T-helper 2 cell treated with Interferon-gamma antibody and Interleukin-4, amounts not matched to agents 5 μg/mL and 100 μg/mL, for 36 hours (primary cell): ENCODE data around the gene RPL34.
A peak's percentile ranks its signal among the peaks of the same experiment; 100 is the strongest.
"Not testable (repeated sequence)": the region's sequence is repeated elsewhere in the genome, so short reads cannot be mapped to it uniquely, and the experiment has no call there.

Experiments
- DNase-seq: peaks from one replicate; pipeline ENCODE4 v3.0.0; 2021; ENCODE audit warnings: low spot score
- H3K27ac Mint-ChIP-seq: one replicate; pipeline ENCODE4 v1.8.0; 2021; ENCODE audit warnings: mild to moderate bottlenecking, mixed read lengths
- H3K27me3 Mint-ChIP-seq: one replicate; pipeline ENCODE4 v1.8.0; 2021; ENCODE audit warnings: low read depth, mixed read lengths
- H3K36me3 Mint-ChIP-seq: one replicate; pipeline ENCODE4 v1.8.0; 2021; ENCODE audit warnings: low read depth, mixed read lengths
- H3K4me1 Mint-ChIP-seq: one replicate; pipeline ENCODE4 v1.8.0; 2021; ENCODE audit warnings: low read depth, mixed read lengths
- H3K4me3 Mint-ChIP-seq: one replicate; pipeline ENCODE4 v1.8.0; 2022; ENCODE audit warnings: mild to moderate bottlenecking, moderate library complexity, mixed read lengths
- H3K9me3 Mint-ChIP-seq: one replicate; pipeline ENCODE4 v1.8.0; 2021; ENCODE audit warnings: mixed read lengths

The RPL34 gene

DNA sequence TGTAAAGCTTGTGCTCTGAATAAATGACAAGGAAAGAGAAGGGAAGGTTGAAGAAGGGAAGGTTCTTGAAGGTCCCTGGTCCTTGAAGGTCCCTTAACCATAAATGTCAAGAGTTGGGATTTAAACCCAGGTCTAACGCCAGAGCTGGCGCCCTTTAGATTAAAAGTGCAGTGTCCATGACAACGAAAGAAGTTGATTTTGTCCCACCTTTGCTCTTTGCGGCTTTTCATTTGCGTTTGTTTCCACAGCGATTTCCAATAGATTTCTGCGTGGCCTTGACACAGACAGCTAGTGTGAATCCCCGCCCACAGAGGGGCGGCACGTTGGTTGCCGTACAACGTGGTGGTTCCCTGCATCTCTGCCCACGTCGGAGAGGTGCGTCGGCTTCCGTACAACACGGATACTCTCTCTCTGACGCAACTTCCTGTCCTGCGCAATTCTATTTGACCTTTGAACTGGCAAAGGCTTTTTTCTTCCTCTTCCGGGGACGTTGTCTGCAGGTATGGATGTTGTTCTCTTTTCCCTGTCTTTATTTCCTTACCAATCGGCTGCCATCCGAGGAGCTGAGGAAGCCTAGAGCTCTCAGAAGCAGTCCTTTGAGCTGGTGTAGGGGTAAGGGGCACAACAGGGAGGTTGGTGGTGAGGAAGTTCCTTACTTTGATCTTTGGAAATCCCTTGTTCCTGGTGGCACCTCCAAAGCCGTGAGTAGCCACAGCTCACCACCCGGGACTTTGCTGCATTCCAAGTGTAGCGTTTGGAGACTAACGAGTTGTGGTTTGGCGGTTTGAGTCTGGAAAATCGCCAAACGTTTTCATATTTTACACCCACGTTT, at the start of gene RPL34:
Gene RPL34, plus strand, starts transcription at position 476 of the 832 bp plus-strand sequence. CDS start 1,384 bp downstream, outside the sequence.
- Mint-ChIP-seq H3K27me3 (no peaks in the 10 kb centered on the region), H3K27ac (peak within 1 kb of the TSS; percentile 94), H3K4me1 (peaks cover 35% of the 10 kb centered on the region), H3K36me3 (peaks cover 58% of the 10 kb centered on the region), H3K9me3 (peaks cover 8% of the 10 kb centered on the region), H3K4me3 (peak within 1 kb of the TSS; percentile 96)
- DNase-seq = peak; percentile 97

DNA sequence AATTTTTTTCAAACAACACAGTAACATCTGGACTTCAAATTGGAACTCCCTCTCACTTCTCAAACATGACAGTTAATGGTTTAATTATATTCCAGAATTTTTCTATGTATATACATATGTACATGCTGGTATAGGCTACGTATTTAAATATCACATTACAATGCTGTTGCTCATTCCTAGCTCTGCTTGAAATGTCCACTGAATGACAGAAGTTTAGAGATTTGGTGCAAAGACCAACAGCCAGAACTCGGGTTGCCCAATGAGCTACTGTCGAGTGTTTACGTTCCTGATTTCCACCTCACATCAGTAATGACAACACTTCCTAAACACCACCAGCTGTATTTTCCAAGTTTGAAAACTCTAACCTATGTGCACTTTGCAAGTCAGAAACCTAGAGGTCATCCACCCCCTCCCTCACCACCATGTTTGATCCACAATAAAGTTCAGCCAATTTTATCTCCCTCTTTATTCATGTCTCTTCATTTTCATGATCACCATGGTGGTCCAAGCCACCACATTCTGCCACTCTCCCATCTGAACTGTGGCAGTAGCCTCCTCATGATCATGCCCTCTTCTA, 49.3 kb upstream of the RPL34 start:
- no peak overlapping the region for H3K27ac Mint-ChIP-seq
- H3K4me1 Mint-ChIP-seq = peaks cover 9% of the 10 kb centered on the region
- no peaks in the 10 kb centered on the region for H3K9me3 Mint-ChIP-seq
- H3K4me3 Mint-ChIP-seq = no peak overlapping the region
- no peak for DNase-seq
- peaks cover 2% of the 10 kb centered on the region for H3K36me3 Mint-ChIP-seq
- peaks cover 3% of the 10 kb centered on the region for H3K27me3 Mint-ChIP-seq

DNA sequence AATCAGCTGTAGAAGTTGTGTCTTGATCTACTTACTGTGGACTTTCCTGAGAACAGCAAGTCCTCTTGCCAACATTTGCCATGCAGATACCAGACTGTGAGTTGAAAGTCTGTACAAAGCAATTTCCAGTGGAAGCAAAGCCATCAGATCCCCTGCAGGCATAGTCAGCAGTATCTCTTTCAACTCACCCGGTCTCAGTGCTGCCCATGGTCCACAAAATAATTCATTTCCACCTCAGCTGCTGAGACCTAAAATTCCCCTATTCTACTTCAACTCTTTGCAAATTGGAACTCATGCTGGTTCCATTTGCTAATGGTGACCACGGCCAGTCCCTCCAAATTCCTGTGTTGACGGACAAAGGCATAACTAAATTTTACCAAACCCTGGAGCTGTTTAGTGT, 46.0 kb upstream of the RPL34 start:
- peaks cover 3% of the 10 kb centered on the region for H3K27me3 Mint-ChIP-seq
- H3K9me3 Mint-ChIP-seq = no peaks in the 10 kb centered on the region
- H3K4me3 Mint-ChIP-seq = no peak overlapping the region
- peaks cover 8% of the 10 kb centered on the region for H3K4me1 Mint-ChIP-seq
- H3K36me3 Mint-ChIP-seq = peaks cover 2% of the 10 kb centered on the region
- H3K27ac Mint-ChIP-seq = no peak overlapping the region
- no peak for DNase-seq

DNA sequence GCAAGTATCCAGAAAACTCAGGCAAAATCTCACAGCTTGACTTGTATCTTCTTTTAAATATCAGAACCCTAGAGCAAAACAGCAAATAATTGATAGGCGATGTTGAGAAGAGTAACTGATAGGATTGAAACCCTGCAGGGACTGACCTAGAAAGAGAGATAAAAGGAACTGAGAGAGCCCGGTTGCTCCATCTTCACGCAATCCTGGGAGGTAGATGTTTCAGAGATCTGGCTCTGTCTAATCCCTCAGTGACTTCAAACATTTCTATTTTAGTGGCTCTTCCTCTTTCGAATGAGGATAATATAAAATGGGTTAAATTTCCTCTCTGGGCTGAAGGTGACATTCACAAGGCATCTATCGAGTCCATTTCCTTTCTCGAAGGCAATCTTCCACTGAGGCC, 39.3 kb upstream of the RPL34 start:
- no peaks in the 10 kb centered on the region for H3K36me3 Mint-ChIP-seq
- peaks cover 1% of the 10 kb centered on the region for H3K4me1 Mint-ChIP-seq
- no peaks in the 10 kb centered on the region for H3K9me3 Mint-ChIP-seq
- no peaks in the 10 kb centered on the region for H3K27me3 Mint-ChIP-seq
- DNase-seq = no peak
- no peak overlapping the region for H3K27ac Mint-ChIP-seq
- H3K4me3 Mint-ChIP-seq = no peak overlapping the region

DNA sequence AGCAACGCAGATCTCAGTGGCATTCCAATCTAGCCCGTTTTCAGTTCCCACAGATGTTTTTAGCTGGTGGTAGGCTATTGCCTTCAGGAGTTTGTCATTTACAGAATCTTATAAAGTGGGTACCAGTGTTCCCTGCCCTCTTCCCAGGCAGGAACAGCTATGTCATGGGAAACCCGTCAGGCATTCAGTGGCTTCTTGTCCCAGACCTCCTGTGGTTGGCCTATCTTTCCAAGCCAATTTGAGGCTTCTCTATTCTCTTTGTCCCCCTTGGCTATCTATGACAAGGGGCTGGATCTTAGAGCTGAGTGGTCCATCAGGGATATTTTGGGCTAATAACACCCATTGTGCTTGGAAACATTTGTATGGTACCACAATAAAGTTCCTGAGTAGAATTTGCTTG, 33.6 kb upstream of the RPL34 start:
- Mint-ChIP-seq H3K4me3 (no peak overlapping the region), H3K36me3 (peaks cover 2% of the 10 kb centered on the region), H3K9me3 (no peaks in the 10 kb centered on the region), H3K27me3 (no peaks in the 10 kb centered on the region), H3K27ac (no peak overlapping the region), H3K4me1 (no peaks in the 10 kb centered on the region)
- no peak for DNase-seq

DNA sequence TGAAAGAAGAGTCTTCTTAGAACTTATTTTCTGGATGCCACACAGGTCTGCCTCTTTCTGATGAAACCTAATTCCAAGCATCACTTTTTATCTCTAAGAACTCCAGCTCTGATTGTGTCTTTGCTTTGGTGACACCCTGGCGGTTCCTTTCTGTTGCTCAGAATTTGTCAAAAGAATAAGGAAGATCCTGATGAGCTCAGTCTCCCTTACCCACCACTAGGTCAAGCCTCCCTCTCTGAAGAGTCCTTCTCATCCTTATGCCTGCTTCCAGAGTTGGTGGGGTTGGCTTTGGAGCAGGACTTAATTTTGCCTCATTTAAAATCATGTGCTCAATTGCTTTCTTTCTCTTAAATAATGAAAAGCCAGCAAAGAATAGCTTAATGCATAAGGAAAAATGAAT, 31.5 kb upstream of the RPL34 start:
- no peaks in the 10 kb centered on the region for H3K9me3 Mint-ChIP-seq

DNA sequence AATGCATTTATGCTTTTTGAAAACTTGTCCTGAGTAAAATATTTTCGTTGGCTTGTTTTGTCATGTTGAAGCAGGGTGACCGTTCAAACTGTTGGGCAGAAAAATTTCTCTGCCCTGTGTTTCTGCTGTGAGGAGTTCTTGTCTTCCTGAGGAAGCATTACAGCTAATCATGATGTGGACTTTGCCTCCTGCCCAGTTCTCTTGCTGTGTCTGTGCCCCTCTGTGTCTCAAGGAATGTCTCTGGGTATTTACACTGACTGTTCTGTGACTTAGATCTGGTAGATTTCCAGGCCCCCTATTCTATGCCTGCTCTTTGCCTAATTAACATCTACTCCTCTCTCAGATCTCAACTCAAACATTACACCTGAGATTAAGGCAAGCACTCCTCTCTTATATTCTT, 30.4 kb upstream of the RPL34 start:
- Mint-ChIP-seq H3K4me1 (no peaks in the 10 kb centered on the region), H3K27me3 (no peaks in the 10 kb centered on the region), H3K36me3 (peaks cover 12% of the 10 kb centered on the region), H3K4me3 (no peak overlapping the region), H3K9me3 (no peaks in the 10 kb centered on the region), H3K27ac (no peak overlapping the region)
- DNase-seq = no peak

More for the DNA sequence above, 31.5 kb upstream of the RPL34 start:
- Mint-ChIP-seq H3K36me3 (peaks cover 9% of the 10 kb centered on the region), H3K27me3 (no peaks in the 10 kb centered on the region), H3K4me1 (no peaks in the 10 kb centered on the region), H3K4me3 (no peak overlapping the region), H3K27ac (no peak overlapping the region)
- DNase-seq = no peak

DNA sequence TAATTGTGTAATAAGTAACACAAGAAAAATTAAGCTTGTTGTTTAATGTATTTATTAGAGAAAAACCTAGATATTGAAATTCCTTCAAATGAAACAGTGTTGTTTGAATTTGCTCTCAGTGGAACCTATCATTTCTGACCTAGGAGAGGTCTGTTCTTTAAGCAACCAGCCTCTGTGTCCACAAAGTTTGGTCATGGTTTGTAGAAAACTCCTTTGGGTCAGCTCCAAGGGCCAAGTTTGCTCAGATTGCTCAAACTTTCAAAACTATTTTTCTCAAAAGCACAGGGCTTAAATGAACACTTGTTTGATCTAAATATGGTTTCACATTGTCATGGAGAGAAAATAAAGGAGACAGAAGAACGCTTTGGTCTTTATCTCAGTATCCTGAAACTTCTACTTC, 29.6 kb upstream of the RPL34 start:
- Mint-ChIP-seq H3K27ac (no peak overlapping the region), H3K9me3 (no peaks in the 10 kb centered on the region), H3K4me3 (no peak overlapping the region), H3K36me3 (peaks cover 12% of the 10 kb centered on the region), H3K27me3 (no peaks in the 10 kb centered on the region), H3K4me1 (no peaks in the 10 kb centered on the region)
- DNase-seq = no peak

DNA sequence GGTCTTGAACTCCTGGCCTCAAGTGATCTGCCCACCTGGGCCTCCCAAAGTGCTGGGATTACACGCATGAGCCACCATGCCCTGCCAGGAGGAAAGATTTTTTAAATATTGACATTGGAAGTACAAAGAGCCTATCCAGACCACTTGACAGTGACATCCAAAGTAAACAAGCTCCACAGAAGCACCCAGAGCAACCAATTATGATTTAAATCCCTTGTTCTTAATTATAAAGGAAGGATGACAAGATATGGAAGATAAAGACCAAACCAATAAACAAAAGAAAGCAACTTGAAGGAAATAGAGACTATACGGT, 27.7 kb upstream of the RPL34 start:
- DNase-seq = no peak
- H3K4me1 Mint-ChIP-seq = no peaks in the 10 kb centered on the region
- no peak overlapping the region for H3K27ac Mint-ChIP-seq
- H3K27me3 Mint-ChIP-seq = no peaks in the 10 kb centered on the region
- peaks cover 12% of the 10 kb centered on the region for H3K36me3 Mint-ChIP-seq
- H3K4me3 Mint-ChIP-seq = no peak overlapping the region
- H3K9me3 Mint-ChIP-seq = no peaks in the 10 kb centered on the region

DNA sequence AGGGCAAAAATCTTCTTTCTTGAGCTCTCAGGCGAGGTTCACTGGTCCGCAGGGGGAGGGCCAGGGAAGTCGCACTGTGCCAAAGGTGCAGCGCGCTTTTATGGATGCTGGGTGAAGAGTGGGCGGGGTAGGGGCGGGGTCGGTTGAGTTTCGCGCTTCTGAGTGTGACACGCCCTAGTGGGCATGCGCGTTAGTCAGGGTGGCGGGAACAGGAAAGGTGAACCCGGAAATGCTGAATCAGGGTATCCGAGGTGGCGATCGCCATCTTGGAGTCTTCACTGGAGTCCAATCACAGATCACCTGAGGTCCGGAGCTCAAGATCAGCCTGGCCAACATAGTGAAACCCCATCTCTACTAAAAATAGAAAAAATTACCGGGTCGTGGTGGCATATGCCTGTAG, 26.1 kb upstream of the RPL34 start:
- H3K4me3 Mint-ChIP-seq, H3K27ac Mint-ChIP-seq: not testable (repeated sequence)

DNA sequence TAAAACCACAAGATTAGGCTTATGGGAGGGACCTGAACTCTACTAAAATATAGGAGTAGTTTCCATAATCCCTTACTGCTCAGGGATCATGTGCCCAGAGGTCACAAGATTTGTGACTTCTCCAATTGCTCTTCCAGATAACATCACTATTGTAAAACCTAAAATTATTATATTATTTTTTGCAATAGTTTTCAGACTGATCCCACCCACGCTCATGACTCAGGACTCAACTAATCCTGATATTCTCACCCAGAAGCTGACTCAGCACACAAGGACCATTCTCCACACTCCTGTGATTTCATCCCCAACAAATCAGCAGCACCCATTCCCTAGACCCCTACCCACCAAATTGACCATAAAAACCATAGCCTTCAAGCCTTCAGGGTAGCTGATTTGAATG, 24.0 kb upstream of the RPL34 start:
- Mint-ChIP-seq H3K4me1 (peaks cover 4% of the 10 kb centered on the region), H3K9me3 (no peaks in the 10 kb centered on the region), H3K27me3 (no peaks in the 10 kb centered on the region), H3K27ac (no peak overlapping the region), H3K36me3 (peaks cover 12% of the 10 kb centered on the region), H3K4me3 (no peak overlapping the region)
- DNase-seq = no peak

More for the DNA sequence above, 26.1 kb upstream of the RPL34 start:
- not testable (repeated sequence) for H3K9me3 Mint-ChIP-seq, H3K4me1 Mint-ChIP-seq, DNase-seq, H3K27me3 Mint-ChIP-seq
- H3K36me3 Mint-ChIP-seq = peaks cover 14% of the 10 kb centered on the region

DNA sequence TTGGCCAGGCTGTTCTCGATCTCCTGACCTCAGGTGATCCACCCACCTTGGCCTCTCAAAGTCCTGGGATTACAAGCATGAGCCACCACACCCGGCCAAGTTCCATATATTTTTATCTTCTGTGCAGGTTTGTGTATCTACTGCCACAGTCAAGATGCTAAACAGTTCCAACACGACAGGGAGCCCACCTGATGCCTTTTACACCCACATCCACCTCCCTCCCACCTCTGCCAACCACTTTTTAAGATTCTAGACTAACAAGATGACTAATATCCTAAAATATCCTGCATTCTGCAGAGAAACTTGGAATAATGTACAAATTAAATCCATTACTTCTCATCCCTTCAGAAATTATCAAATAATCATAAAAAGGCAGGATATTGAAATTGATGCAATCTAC, 19.3 kb upstream of the RPL34 start:
- Mint-ChIP-seq H3K36me3 (peaks cover 3% of the 10 kb centered on the region), H3K27me3 (no peaks in the 10 kb centered on the region)

DNA sequence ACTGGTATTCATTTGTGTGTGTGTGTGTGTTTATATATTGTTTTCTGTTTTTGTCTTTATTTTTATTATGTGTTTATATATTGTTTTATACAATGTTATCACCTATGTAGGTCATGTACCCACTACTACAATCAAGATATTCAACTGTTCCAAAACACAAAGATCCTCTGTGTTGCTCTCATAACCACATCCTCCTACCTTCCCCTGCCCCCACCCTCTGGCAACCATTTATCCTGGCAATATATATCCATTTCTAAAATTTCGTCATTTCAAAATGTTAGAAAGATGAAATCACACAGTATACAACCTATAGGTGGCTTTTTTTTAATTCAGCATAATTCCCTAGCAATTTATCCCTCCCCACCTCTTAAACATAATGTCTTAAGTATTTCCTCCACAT, 18.8 kb upstream of the RPL34 start:
- Mint-ChIP-seq H3K27me3 (no peaks in the 10 kb centered on the region), H3K27ac (no peak overlapping the region), H3K9me3 (no peaks in the 10 kb centered on the region), H3K4me3 (no peak overlapping the region), H3K4me1 (peaks cover 12% of the 10 kb centered on the region), H3K36me3 (peaks cover 4% of the 10 kb centered on the region)
- DNase-seq = no peak

More for the DNA sequence above, 19.3 kb upstream of the RPL34 start:
- Mint-ChIP-seq H3K27ac (no peak overlapping the region), H3K9me3 (no peaks in the 10 kb centered on the region), H3K4me3 (no peak overlapping the region), H3K4me1 (peaks cover 12% of the 10 kb centered on the region)
- DNase-seq = no peak

DNA sequence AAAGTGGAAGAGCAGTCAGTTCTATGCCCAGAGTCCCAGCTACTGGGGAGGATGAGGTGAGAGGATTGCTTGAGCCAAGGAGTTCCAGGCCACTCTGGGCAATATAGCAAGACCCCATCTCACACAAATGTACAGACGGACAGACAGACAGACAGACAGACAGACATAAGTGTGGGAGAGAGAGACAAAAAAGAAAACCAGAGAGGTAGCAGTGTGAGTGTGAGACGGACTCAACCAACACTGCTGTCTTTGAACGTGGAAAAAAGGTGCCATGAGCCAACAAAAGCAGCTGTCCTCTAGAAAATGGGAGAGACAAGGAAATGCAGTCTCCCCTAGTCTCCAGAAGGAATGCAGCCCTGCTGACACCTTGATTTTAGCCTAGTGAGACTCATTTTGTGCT, 18.2 kb upstream of the RPL34 start:
- Mint-ChIP-seq H3K9me3 (peaks cover 3% of the 10 kb centered on the region), H3K36me3 (peaks cover 10% of the 10 kb centered on the region), H3K4me1 (peaks cover 12% of the 10 kb centered on the region), H3K27me3 (no peaks in the 10 kb centered on the region), H3K27ac (no peak overlapping the region), H3K4me3 (no peak overlapping the region)
- DNase-seq = no peak
